GM23338 (cell line): ENCODE data around the gene GRAMD2B. TPM values are rescaled to one million over a fixed set of nuclear protein-coding genes. Genes with fewer than 3 reads are reported as not detected.

Experiments used
- ATAC-seq: fragments of 200-7000 bp; cut with Tn5 transposase; 3 replicates; pipeline ENCODE4 v1.9.1; 2020
- DNase-seq: peaks from one replicate; pipeline ENCODE4 v3.0.0-alpha.2; 2015; ENCODE audit warnings: low spot score
- H2AFZ ChIP-seq: fragments of 200-600 bp; sonication (generic); 2 replicates; pipeline ENCODE4 v1.8.0; 2016; ENCODE audit warnings: antibody characterized with exemption, mild to moderate bottlenecking, moderate library complexity
- H3F3A ChIP-seq: fragments of 200-600 bp; sonication (generic); replicated peaks from 2 replicates; pipeline ENCODE4 v1.8.0; 2017; ENCODE audit warnings: antibody characterized with exemption, mixed run types, low read depth
- H3K27ac ChIP-seq: fragments of 200-600 bp; sonication (generic); 2 replicates; pipeline ENCODE4 v1.6.1; 2016; ENCODE audit warnings: low read depth
- H3K27me3 ChIP-seq: fragments of 200-600 bp; sonication (generic); 2 replicates; pipeline ENCODE4 v1.8.0; 2016; ENCODE audit warnings: mild to moderate bottlenecking, mixed run types, moderate library complexity; ENCODE audit not compliant: insufficient read depth
- H3K36me3 ChIP-seq: fragments of 200-600 bp; sonication (generic); 2 replicates; pipeline ENCODE4 v1.8.0; 2016; ENCODE audit warnings: mild to moderate bottlenecking; ENCODE audit not compliant: insufficient read depth
- H3K4me1 ChIP-seq: fragments of 200-600 bp; sonication (generic); 2 replicates; pipeline ENCODE4 v1.8.0; 2016; ENCODE audit warnings: mild to moderate bottlenecking, moderate library complexity; ENCODE audit not compliant: insufficient read depth
- H3K4me2 ChIP-seq: fragments of 200-600 bp; sonication (generic); 2 replicates; pipeline ENCODE4 v1.7.1; 2017; ENCODE audit warnings: mixed run types
- H3K4me3 ChIP-seq: fragments of 200-600 bp; sonication (generic); 2 replicates; pipeline ENCODE4 v1.6.1; 2016; ENCODE audit warnings: mixed run types
- H3K79me2 ChIP-seq: fragments of 200-600 bp; sonication (generic); replicated peaks from 2 replicates; pipeline ENCODE4 v1.8.0; 2017; ENCODE audit warnings: mild to moderate bottlenecking; ENCODE audit not compliant: insufficient read depth
- H3K9me2 ChIP-seq: fragments of 200-600 bp; sonication (generic); 2 replicates; pipeline ENCODE4 v1.8.0; 2017; ENCODE audit not compliant: insufficient read depth
- H4K20me1 ChIP-seq: fragments of 200-600 bp; sonication (generic); replicated peaks from 2 replicates; pipeline ENCODE4 v1.8.0; 2017; ENCODE audit warnings: mild to moderate bottlenecking; ENCODE audit not compliant: insufficient read depth
- H3K27ac Mint-ChIP-seq: 2 replicates; pipeline ENCODE4 v1.8.0; 2020; ENCODE audit warnings: inconsistent platforms, mild to moderate bottlenecking, moderate library complexity, mixed read lengths
- H3K27me3 Mint-ChIP-seq: 3 replicates; pipeline ENCODE4 v1.8.0; 2022; ENCODE audit warnings: low read depth, mild to moderate bottlenecking, moderate library complexity, mixed read lengths, inconsistent platforms; ENCODE audit not compliant: insufficient read depth, poor library complexity
- H3K36me3 Mint-ChIP-seq: 3 replicates; pipeline ENCODE4 v1.8.0; 2021; ENCODE audit warnings: low read depth, mild to moderate bottlenecking, inconsistent platforms, moderate library complexity, mixed read lengths
- H3K4me1 Mint-ChIP-seq: 3 replicates; pipeline ENCODE4 v1.8.0; 2020; ENCODE audit warnings: mild to moderate bottlenecking, inconsistent platforms, mixed read lengths
- H3K4me3 Mint-ChIP-seq: 3 replicates; pipeline ENCODE4 v1.8.0; 2021; ENCODE audit warnings: moderate library complexity, mild to moderate bottlenecking, inconsistent platforms, mixed read lengths
- H3K9me3 Mint-ChIP-seq: 3 replicates; pipeline ENCODE4 v1.8.0; 2020; ENCODE audit warnings: moderate library complexity, mild to moderate bottlenecking, inconsistent platforms, mixed read lengths
- CREB1 ChIP-seq: fragments of 250-450 bp; sonication (Bioruptor Pico); IDR thresholded peaks from 2 replicates; pipeline ENCODE4 v1.5.0; 2020; ENCODE audit warnings: low read depth, mild to moderate bottlenecking, moderate library complexity
- EZH2 ChIP-seq: fragments of 200-600 bp; sonication (generic); IDR thresholded peaks from one replicate; pipeline ENCODE4 v1.8.0; 2017; ENCODE audit warnings: antibody characterized with exemption, mild to moderate bottlenecking, low read depth; ENCODE audit not compliant: unreplicated experiment
- EZH2phosphoT487 ChIP-seq: fragments of 200-600 bp; sonication (generic); IDR thresholded peaks from one replicate; pipeline ENCODE4 v1.8.1; 2018; ENCODE audit warnings: antibody characterized with exemption; ENCODE audit not compliant: unreplicated experiment
- JUNB ChIP-seq: IDR thresholded peaks from one replicate; pipeline ENCODE4 v1.6.1; 2016; ENCODE audit warnings: antibody characterized with exemption; ENCODE audit not compliant: unreplicated experiment
- NANOG ChIP-seq: IDR thresholded peaks from 2 replicates; pipeline ENCODE4 v1.6.1; 2016; ENCODE audit warnings: antibody characterized with exemption, borderline replicate concordance
- POLR2AphosphoS5 ChIP-seq: IDR thresholded peaks from 2 replicates; pipeline ENCODE4 v1.6.1; 2016; ENCODE audit warnings: antibody characterized with exemption, low read depth
- STAT1 ChIP-seq: IDR thresholded peaks from one replicate; pipeline ENCODE4 v1.6.1; 2016; ENCODE audit warnings: antibody characterized with exemption; ENCODE audit not compliant: unreplicated experiment
- ZNF114 ChIP-seq: fragments of 250-450 bp; sonication (Bioruptor Pico); IDR thresholded peaks from 2 replicates; pipeline ENCODE4 v1.5.0; 2020; ENCODE audit warnings: mild to moderate bottlenecking, moderate library complexity
- ZNF331 ChIP-seq: fragments of 250-450 bp; sonication (Bioruptor Pico); IDR thresholded peaks from 2 replicates; pipeline ENCODE4 v1.5.0; 2020; ENCODE audit warnings: low read depth, mild to moderate bottlenecking, moderate library complexity
- polyA plus RNA-seq: library from polyadenylated mRNA; unstranded; fragments of >200 nt; fragmentation: Nextera tagmentation; extraction: Ambion mirVana; gene quantifications from 2 replicates; pipeline ENCODE4 v1.2.1, GENCODE V29; 2016
- total RNA-seq: library from RNA; depleted of rRNA; stranded (reverse); fragments of >200 nt; shearing (Covaris generic); gene quantifications from 2 replicates; pipeline ENCODE4 v1.2.3, GENCODE V29; 2014
- TF ChIP-seq, protein P1 (sequence below): IDR thresholded peaks from one replicate; pipeline ENCODE4 v1.6.1; 2018; ENCODE audit warnings: antibody characterized with exemption; ENCODE audit not compliant: unreplicated experiment
- TF ChIP-seq, protein P2 (sequence below), 2 experiments: fragments of 200-600 bp in 1 of 2; sonication (generic) in 1 of 2; conservative IDR thresholded peaks; 2 replicates each; pipeline versions ENCODE4 v1.5.1 to v1.6.1; 2016 to 2017; ENCODE audit warnings: antibody characterized with exemption in 2 of 2, low read depth in 2 of 2, mild to moderate bottlenecking in 2 of 2, moderate library complexity in 1 of 2
- TF ChIP-seq, protein P3 (sequence below): fragments of 250-450 bp; sonication (Bioruptor Pico); IDR thresholded peaks from 2 replicates; pipeline ENCODE4 v1.5.0; 2020; ENCODE audit warnings: mild to moderate bottlenecking, moderate library complexity

GRAMD2B gene
- total and polyA plus RNA-seq, 2 experiments from 2014 or later, result 9.7 to 16.9 TPM

DNA sequence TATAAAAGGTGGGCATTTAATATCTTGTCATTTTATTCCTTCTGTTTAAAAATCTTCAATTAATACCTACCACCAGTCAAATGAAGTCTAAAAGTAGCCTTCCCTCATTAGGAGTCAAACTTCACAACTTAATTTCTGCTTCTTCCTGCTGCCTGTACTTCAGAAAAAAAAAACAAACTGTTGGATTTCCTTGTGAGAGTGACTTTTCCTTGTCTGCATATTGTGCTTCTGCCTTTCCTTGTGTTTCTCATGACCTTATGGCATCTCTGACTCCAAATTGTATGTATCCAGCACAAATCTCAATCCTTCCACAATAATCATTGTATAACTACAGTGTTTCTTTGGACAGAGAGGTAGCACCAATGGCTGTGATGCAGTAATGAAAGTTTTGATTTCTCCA is 32.1 kb downstream of the GRAMD2B start:
- 0 out of 2 replicates have a peak, but pooled peaks cover 3% of the 10 kb centered on the region for H3K9me2 ChIP-seq
- ATAC-seq (no peak), DNase-seq (no peak)
- Mint-ChIP-seq H3K4me1 (peaks cover 1% of the 10 kb centered on the region; the same call in 2 of the 3 replicates), H3K4me3 (no peak overlapping the region), H3K9me3 (no peaks in the 10 kb centered on the region), H3K27me3 (no peaks in the 10 kb centered on the region), H3K36me3 (peaks cover 14% of the 10 kb centered on the region), H3K27ac (no peak overlapping the region)
- H3K4me1 ChIP-seq, result peaks cover 1% of the 10 kb centered on the region; the same call in 1 of the 2 replicates
- H3K27ac ChIP-seq, result no peak overlapping the region
- H3F3A ChIP-seq, result no peaks in the 10 kb centered on the region
- no peak overlapping the region for H3K4me3 ChIP-seq
- no peak overlapping the region for H2AFZ ChIP-seq
- H3K4me2 ChIP-seq, result no peak overlapping the region
- TF ChIP-seq, protein P1, sequence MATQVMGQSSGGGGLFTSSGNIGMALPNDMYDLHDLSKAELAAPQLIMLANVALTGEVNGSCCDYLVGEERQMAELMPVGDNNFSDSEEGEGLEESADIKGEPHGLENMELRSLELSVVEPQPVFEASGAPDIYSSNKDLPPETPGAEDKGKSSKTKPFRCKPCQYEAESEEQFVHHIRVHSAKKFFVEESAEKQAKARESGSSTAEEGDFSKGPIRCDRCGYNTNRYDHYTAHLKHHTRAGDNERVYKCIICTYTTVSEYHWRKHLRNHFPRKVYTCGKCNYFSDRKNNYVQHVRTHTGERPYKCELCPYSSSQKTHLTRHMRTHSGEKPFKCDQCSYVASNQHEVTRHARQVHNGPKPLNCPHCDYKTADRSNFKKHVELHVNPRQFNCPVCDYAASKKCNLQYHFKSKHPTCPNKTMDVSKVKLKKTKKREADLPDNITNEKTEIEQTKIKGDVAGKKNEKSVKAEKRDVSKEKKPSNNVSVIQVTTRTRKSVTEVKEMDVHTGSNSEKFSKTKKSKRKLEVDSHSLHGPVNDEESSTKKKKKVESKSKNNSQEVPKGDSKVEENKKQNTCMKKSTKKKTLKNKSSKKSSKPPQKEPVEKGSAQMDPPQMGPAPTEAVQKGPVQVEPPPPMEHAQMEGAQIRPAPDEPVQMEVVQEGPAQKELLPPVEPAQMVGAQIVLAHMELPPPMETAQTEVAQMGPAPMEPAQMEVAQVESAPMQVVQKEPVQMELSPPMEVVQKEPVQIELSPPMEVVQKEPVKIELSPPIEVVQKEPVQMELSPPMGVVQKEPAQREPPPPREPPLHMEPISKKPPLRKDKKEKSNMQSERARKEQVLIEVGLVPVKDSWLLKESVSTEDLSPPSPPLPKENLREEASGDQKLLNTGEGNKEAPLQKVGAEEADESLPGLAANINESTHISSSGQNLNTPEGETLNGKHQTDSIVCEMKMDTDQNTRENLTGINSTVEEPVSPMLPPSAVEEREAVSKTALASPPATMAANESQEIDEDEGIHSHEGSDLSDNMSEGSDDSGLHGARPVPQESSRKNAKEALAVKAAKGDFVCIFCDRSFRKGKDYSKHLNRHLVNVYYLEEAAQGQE, result no peak
- TF ChIP-seq, protein P2, sequence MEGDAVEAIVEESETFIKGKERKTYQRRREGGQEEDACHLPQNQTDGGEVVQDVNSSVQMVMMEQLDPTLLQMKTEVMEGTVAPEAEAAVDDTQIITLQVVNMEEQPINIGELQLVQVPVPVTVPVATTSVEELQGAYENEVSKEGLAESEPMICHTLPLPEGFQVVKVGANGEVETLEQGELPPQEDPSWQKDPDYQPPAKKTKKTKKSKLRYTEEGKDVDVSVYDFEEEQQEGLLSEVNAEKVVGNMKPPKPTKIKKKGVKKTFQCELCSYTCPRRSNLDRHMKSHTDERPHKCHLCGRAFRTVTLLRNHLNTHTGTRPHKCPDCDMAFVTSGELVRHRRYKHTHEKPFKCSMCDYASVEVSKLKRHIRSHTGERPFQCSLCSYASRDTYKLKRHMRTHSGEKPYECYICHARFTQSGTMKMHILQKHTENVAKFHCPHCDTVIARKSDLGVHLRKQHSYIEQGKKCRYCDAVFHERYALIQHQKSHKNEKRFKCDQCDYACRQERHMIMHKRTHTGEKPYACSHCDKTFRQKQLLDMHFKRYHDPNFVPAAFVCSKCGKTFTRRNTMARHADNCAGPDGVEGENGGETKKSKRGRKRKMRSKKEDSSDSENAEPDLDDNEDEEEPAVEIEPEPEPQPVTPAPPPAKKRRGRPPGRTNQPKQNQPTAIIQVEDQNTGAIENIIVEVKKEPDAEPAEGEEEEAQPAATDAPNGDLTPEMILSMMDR (conservative IDR thresholded peaks at IDR 0.05; ENCODE audit: low read depth in 2 of 2), result no peak
- TF ChIP-seq NANOG (no peak), STAT1 (no peak), POLR2AphosphoS5 (no peak), CREB1 (CRISPR knock-in tag) (no peak), EZH2phosphoT487 (no peak), ZNF114 (CRISPR knock-in tag) (no peak), ZNF331 (no peak), EZH2 (no peak), JUNB (no peak)
- TF ChIP-seq, protein P3, sequence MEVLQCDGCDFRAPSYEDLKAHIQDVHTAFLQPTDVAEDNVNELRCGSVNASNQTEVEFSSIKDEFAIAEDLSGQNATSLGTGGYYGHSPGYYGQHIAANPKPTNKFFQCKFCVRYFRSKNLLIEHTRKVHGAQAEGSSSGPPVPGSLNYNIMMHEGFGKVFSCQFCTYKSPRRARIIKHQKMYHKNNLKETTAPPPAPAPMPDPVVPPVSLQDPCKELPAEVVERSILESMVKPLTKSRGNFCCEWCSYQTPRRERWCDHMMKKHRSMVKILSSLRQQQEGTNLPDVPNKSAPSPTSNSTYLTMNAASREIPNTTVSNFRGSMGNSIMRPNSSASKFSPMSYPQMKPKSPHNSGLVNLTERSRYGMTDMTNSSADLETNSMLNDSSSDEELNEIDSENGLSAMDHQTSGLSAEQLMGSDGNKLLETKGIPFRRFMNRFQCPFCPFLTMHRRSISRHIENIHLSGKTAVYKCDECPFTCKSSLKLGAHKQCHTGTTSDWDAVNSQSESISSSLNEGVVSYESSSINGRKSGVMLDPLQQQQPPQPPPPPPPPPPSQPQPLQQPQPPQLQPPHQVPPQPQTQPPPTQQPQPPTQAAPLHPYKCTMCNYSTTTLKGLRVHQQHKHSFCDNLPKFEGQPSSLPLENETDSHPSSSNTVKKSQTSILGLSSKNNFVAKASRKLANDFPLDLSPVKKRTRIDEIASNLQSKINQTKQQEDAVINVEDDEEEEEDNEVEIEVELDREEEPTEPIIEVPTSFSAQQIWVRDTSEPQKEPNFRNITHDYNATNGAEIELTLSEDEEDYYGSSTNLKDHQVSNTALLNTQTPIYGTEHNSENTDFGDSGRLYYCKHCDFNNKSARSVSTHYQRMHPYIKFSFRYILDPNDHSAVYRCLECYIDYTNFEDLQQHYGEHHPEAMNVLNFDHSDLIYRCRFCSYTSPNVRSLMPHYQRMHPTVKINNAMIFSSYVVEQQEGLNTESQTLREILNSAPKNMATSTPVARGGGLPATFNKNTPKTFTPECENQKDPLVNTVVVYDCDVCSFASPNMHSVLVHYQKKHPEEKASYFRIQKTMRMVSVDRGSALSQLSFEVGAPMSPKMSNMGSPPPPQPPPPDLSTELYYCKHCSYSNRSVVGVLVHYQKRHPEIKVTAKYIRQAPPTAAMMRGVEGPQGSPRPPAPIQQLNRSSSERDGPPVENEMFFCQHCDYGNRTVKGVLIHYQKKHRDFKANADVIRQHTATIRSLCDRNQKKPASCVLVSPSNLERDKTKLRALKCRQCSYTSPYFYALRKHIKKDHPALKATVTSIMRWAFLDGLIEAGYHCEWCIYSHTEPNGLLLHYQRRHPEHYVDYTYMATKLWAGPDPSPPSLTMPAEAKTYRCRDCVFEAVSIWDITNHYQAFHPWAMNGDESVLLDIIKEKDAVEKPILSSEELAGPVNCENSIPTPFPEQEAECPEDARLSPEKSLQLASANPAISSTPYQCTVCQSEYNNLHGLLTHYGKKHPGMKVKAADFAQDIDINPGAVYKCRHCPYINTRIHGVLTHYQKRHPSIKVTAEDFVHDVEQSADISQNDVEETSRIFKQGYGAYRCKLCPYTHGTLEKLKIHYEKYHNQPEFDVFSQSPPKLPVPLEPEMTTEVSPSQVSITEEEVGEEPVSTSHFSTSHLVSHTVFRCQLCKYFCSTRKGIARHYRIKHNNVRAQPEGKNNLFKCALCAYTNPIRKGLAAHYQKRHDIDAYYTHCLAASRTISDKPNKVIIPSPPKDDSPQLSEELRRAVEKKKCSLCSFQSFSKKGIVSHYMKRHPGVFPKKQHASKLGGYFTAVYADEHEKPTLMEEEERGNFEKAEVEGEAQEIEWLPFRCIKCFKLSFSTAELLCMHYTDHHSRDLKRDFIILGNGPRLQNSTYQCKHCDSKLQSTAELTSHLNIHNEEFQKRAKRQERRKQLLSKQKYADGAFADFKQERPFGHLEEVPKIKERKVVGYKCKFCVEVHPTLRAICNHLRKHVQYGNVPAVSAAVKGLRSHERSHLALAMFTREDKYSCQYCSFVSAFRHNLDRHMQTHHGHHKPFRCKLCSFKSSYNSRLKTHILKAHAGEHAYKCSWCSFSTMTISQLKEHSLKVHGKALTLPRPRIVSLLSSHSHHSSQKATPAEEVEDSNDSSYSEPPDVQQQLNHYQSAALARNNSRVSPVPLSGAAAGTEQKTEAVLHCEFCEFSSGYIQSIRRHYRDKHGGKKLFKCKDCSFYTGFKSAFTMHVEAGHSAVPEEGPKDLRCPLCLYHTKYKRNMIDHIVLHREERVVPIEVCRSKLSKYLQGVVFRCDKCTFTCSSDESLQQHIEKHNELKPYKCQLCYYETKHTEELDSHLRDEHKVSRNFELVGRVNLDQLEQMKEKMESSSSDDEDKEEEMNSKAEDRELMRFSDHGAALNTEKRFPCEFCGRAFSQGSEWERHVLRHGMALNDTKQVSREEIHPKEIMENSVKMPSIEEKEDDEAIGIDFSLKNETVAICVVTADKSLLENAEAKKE, result no peak
- 0 out of 2 replicates have a peak, but pooled peaks cover 4% of the 10 kb centered on the region for H4K20me1 ChIP-seq
- no peaks in the 10 kb centered on the region; the same call in 1 of the 2 replicates for H3K79me2 ChIP-seq
- no peaks in the 10 kb centered on the region for H3K27me3 ChIP-seq
- no peaks in the 10 kb centered on the region for H3K36me3 ChIP-seq
